A673 (cell line): ENCODE data around the gene INAFM2. TPM values are rescaled to one million over a fixed set of nuclear protein-coding genes. Genes with fewer than 3 reads are reported as not detected.

Experiments
- BruUV-seq: library from RNA; stranded (reverse); fragments of 400-500 nt; replicated peaks from 2 replicates; lab custom pipeline; 2021; lab: Mats Ljungman, UMichigan
- CTCF ChIA-PET: fragments of 300-600 bp; sonication (Branson Sonifier 250); formaldehyde crosslinking; loops from one replicate; lab custom pipeline; 2022; ENCODE audit warnings: antibody characterized with exemption; lab: Charles Lee
- POLR2A ChIA-PET: fragments of 300-600 bp; sonication (Branson Sonifier 250); formaldehyde crosslinking; loops from one replicate; lab custom pipeline; 2022; ENCODE audit warnings: antibody characterized with exemption; ENCODE audit not compliant: low non-redundant PET; lab: Charles Lee
- DNase-seq: peaks from one replicate; pipeline ENCODE4 v3.0.0-alpha.2; 2015; ENCODE audit warnings: low spot score
- H3K27ac ChIP-seq: fragments of 200-600 bp; sonication (generic); 2 replicates; pipeline ENCODE4 v1.5.1; 2016; ENCODE audit warnings: mixed run types, low read depth, mild to moderate bottlenecking, mixed read lengths, antibody characterized with exemption, low read length; ENCODE audit not compliant: poor library complexity, severe bottlenecking
- H3K27me3 ChIP-seq: fragments of 200-600 bp; sonication (generic); replicated peaks from 2 replicates; pipeline ENCODE4 v1.6.1; 2017; ENCODE audit warnings: mixed run types, low read depth, mild to moderate bottlenecking, mixed read lengths, antibody characterized with exemption, low read length; ENCODE audit not compliant: insufficient read depth, poor library complexity
- H3K36me3 ChIP-seq: fragments of 200-600 bp; sonication (generic); 2 replicates; pipeline ENCODE4 v1.6.1; 2016; ENCODE audit warnings: mixed run types, mild to moderate bottlenecking, mixed read lengths, antibody characterized with exemption, low read length; ENCODE audit not compliant: insufficient read depth, poor library complexity, severe bottlenecking
- H3K4me1 ChIP-seq: fragments of 200-600 bp; sonication (generic); 2 replicates; pipeline ENCODE4 v1.6.1; 2017; ENCODE audit warnings: mixed run types, mild to moderate bottlenecking, mixed read lengths, antibody characterized with exemption, low read length; ENCODE audit not compliant: insufficient read depth, poor library complexity, severe bottlenecking
- H3K4me3 ChIP-seq: fragments of 200-600 bp; sonication (generic); 2 replicates; pipeline ENCODE4 v1.5.1; 2016; ENCODE audit warnings: low read depth, mixed run types, mild to moderate bottlenecking, mixed read lengths, low read length; ENCODE audit not compliant: poor library complexity, severe bottlenecking
- H3K9me3 ChIP-seq: fragments of 200-600 bp; sonication (generic); 2 replicates; pipeline ENCODE4 v1.6.1; 2016; ENCODE audit warnings: mixed run types, low read depth, mild to moderate bottlenecking, mixed read lengths, antibody characterized with exemption, low read length; ENCODE audit not compliant: poor library complexity, severe bottlenecking
- CTCF ChIP-seq: fragments of 300-800, 200-600 bp; sonication (generic); conservative IDR thresholded peaks from 2 replicates; pipeline ENCODE4 v1.5.1; 2017; ENCODE audit warnings: low read depth, mild to moderate bottlenecking, antibody characterized with exemption, low read length, moderate library complexity, mixed read lengths
- EZH2 ChIP-seq: fragments of 200-600 bp; sonication (generic); IDR thresholded peaks from 2 replicates; pipeline ENCODE4 v1.6.1; 2017; ENCODE audit warnings: borderline replicate concordance, low read depth, mild to moderate bottlenecking, mixed read lengths, antibody characterized with exemption, low read length; ENCODE audit not compliant: poor library complexity, severe bottlenecking
- intact Hi-C: fragments of 100-400 bp; cut with micrococcal nuclease; formaldehyde crosslinking; loops from one replicate; pipeline ENCODE4 v1.10.0; 2022; ENCODE audit not compliant: unreplicated experiment
- total RNA-seq: library from RNA; stranded (reverse); gene quantifications from 2 replicates; pipeline ENCODE4 v1.2.3, GENCODE V29; 2021

Gene INAFM2
- total RNA-seq, 1 experiment from 2014 or later: 14.5 TPM

GRCh38 chr15:40353697-40354096 is 30.2 kb downstream of the INAFM2 start:
- no peak overlapping the region for H3K4me3 ChIP-seq
- BruUV-seq: no TSS peak
- intact Hi-C loops: no loop called here

GRCh38 chr15:40354408-40355171 is 31.1 kb downstream of the INAFM2 start:
- CTCF ChIA-PET: interaction anchor here (1.2 to 1.5 kb wide), 3 partner anchors 10 to 12 kb away, joined by 4 to 5 read pairs (median 4); no protein-coding TSS in a partner anchor
- Histone ChIP-seq H3K36me3 (no peaks in the 10 kb centered on the region), H3K4me3 (no peak overlapping the region), H3K9me3 (no peaks in the 10 kb centered on the region), H3K4me1 (peaks cover 22% of the 10 kb centered on the region), H3K27me3 (no peaks in the 10 kb centered on the region), H3K27ac (no peak overlapping the region)
- intact Hi-C loops: no loop called here
- DNase-seq: peak; percentile 73
- no TSS peak for BruUV-seq
- POLR2A ChIA-PET: no interaction called here
- peak; percentile 46 for TF ChIP-seq CTCF
- no peak for TF ChIP-seq EZH2

More at GRCh38 chr15:40353697-40354096, 30.2 kb downstream of the INAFM2 start:
- no peaks in the 10 kb centered on the region for H3K9me3 ChIP-seq
- H3K36me3 ChIP-seq: no peaks in the 10 kb centered on the region
- CTCF ChIA-PET: interaction anchor here (1.2 kb wide), 2 partner anchors 9 to 13 kb away, joined by 4 to 5 read pairs; no protein-coding TSS in a partner anchor
- H3K27ac ChIP-seq: no peak overlapping the region
- POLR2A ChIA-PET: no interaction called here
- no peak for DNase-seq
- H3K4me1 ChIP-seq: peaks cover 19% of the 10 kb centered on the region
- no peaks in the 10 kb centered on the region for H3K27me3 ChIP-seq
- no peak for TF ChIP-seq EZH2

GRCh38 chr15:40355976-40356585 is 32.6 kb downstream of the INAFM2 start:
- ChIA-PET POLR2A (no interaction called here), CTCF (interaction anchor here (1.5 to 2.3 kb wide), 2 partner anchors 12 kb away, joined by 4 to 9 read pairs; no protein-coding TSS in a partner anchor)
- intact Hi-C loops: no loop called here
- TF ChIP-seq CTCF: no peak
- no peak for TF ChIP-seq EZH2
- Histone ChIP-seq H3K27me3 (no peaks in the 10 kb centered on the region), H3K9me3 (no peaks in the 10 kb centered on the region), H3K4me3 (no peak overlapping the region), H3K4me1 (peaks cover 22% of the 10 kb centered on the region), H3K27ac (no peak overlapping the region), H3K36me3 (no peaks in the 10 kb centered on the region)
- BruUV-seq: no TSS peak
- DNase-seq: no peak
